Keratinocyte (primary cell): ENCODE results near the gene MAP2K5. TPM values are rescaled to one million over a fixed set of nuclear protein-coding genes. Genes with fewer than 3 reads are reported as not detected.

Experiments
- DNase-seq: peaks from one replicate; pipeline ENCODE4 v3.0.0-alpha.2; 2011; ENCODE audit warnings: low read depth, missing footprints, low spot score
- FAIRE-seq: peaks from 2 replicates; lab custom pipeline; 2011; peaks lifted over from hg19 to GRCh38; lab: Jason Lieb, UNC
- H2AFZ ChIP-seq: 2 replicates; pipeline ENCODE4 v1.6.0; 2012; ENCODE audit warnings: low read length, control low read depth, inconsistent platforms; ENCODE audit not compliant: control insufficient read depth
- H3K27ac ChIP-seq: 2 replicates; pipeline ENCODE4 v1.5.1; 2011; ENCODE audit warnings: low read length; ENCODE audit not compliant: control insufficient read depth, insufficient read depth
- H3K27me3 ChIP-seq: 3 replicates; pipeline ENCODE4 v1.6.0; 2011; ENCODE audit warnings: low read length; ENCODE audit not compliant: control insufficient read depth, insufficient read depth; ENCODE audit errors: extremely low read depth
- H3K36me3 ChIP-seq, 2 experiments: 2 replicates in 1 of 2; 3 replicates in 1 of 2; pipeline ENCODE4 v1.5.1; 2011; ENCODE audit warnings: low read length in 2 of 2, mild to moderate bottlenecking in 1 of 2; ENCODE audit not compliant: control insufficient read depth in 2 of 2, insufficient read depth in 2 of 2; ENCODE audit errors: extremely low read depth in 1 of 2
- H3K4me1 ChIP-seq: 3 replicates; pipeline ENCODE4 v1.5.1; 2011; ENCODE audit warnings: low read length; ENCODE audit not compliant: control insufficient read depth, insufficient read depth; ENCODE audit errors: extremely low read depth
- H3K4me2 ChIP-seq: 3 replicates; pipeline ENCODE4 v1.6.0; 2011; ENCODE audit warnings: low read depth, low read length; ENCODE audit not compliant: control insufficient read depth, insufficient read depth; ENCODE audit errors: extremely low read depth
- H3K4me3 ChIP-seq, 3 experiments: fragments of 200-600 bp in 1 of 3; sonication (generic) in 1 of 3; 2 replicates in 2 of 3; 3 replicates in 1 of 3; pipeline ENCODE4 v1.5.1; 2011 to 2016; ENCODE audit warnings: low read length in 3 of 3, mild to moderate bottlenecking in 3 of 3, control low read depth in 2 of 3, inconsistent platforms in 1 of 3, low read depth in 1 of 3, mixed read lengths in 1 of 3, mixed run types in 1 of 3, moderate library complexity in 1 of 3; ENCODE audit not compliant: control insufficient read depth in 2 of 3, insufficient read depth in 2 of 3; ENCODE audit errors: extremely low read depth in 1 of 3
- H3K79me2 ChIP-seq: 2 replicates; pipeline ENCODE4 v1.6.0; 2012; ENCODE audit warnings: low read length; ENCODE audit not compliant: control insufficient read depth, insufficient read depth
- H3K9ac ChIP-seq: 3 replicates; pipeline ENCODE4 v1.6.0; 2011; ENCODE audit warnings: low read length; ENCODE audit not compliant: control insufficient read depth, insufficient read depth; ENCODE audit errors: extremely low read depth
- H3K9me1 ChIP-seq: 3 replicates; pipeline ENCODE4 v1.6.0; 2011; ENCODE audit warnings: low read length; ENCODE audit not compliant: control insufficient read depth, insufficient read depth; ENCODE audit errors: extremely low read depth
- H3K9me3 ChIP-seq: 2 replicates; pipeline ENCODE4 v1.5.1; 2012; ENCODE audit warnings: low read depth, low read length; ENCODE audit not compliant: control insufficient read depth
- H4K20me1 ChIP-seq: 3 replicates; pipeline ENCODE4 v1.6.0; 2011; ENCODE audit warnings: low read length; ENCODE audit not compliant: control insufficient read depth, insufficient read depth; ENCODE audit errors: extremely low read depth
- EZH2 ChIP-seq: IDR thresholded peaks from one replicate; pipeline ENCODE4 v1.6.1; 2012; ENCODE audit warnings: inconsistent platforms, mild to moderate bottlenecking, low read length, moderate library complexity
- dilution Hi-C: fragments of 300-500 bp; cut with MboI; formaldehyde crosslinking; loops from one replicate; pipeline ENCODE4 v1.7.0; 2020; ENCODE audit warnings: low sequenced_read_pairs; ENCODE audit not compliant: extremely low pct_ligation_motif_present
- polyA plus RNA-seq, 5 experiments: library from polyadenylated mRNA; depleted of rRNA in 3 of 5; stranded (reverse) in 3 of 5; stranded (forward) in 1 of 5; unstranded in 1 of 5; fragments of >200 nt; gene quantifications; 1 replicate in 1 of 5; 2 replicates in 3 of 5; 3 replicates in 1 of 5; pipeline versions ENCODE4 v1.2.1 to v1.2.3, GENCODE V29; 2011 to 2012; ENCODE audit warnings: missing spikeins in 2 of 5, low read depth in 1 of 5, low replicate concordance in 1 of 5
- TF ChIP-seq, protein P1 (sequence below), 3 experiments: IDR thresholded peaks in 1 of 3; conservative IDR thresholded peaks in 1 of 3; optimal IDR thresholded peaks in 1 of 3; 2 replicates in 2 of 3; 3 replicates in 1 of 3; pipeline versions ENCODE3 to v1.5.1; 2011; ENCODE audit warnings: low read length in 3 of 3, mild to moderate bottlenecking in 3 of 3, moderate library complexity in 2 of 3, control low read depth in 1 of 3, inconsistent platforms in 1 of 3; ENCODE audit not compliant: insufficient read depth in 2 of 3; ENCODE audit errors: extremely low read depth in 1 of 3

The MAP2K5 gene
- polyA plus RNA-seq, 1 donor (not counting 4 experiments of a cell fraction or from before 2014, with no cell fraction given) = 3.6 TPM

- no peak for FAIRE-seq
- dilution Hi-C loops = no loop called here
Measured at GRCh38 chr15:67778968-67779548, 236.6 kb downstream of the MAP2K5 start.

GRCh38 chr15:67779549-67780111 lies 237.1 kb downstream of the MAP2K5 start:
- Histone ChIP-seq H3K79me2 (no peaks in the 10 kb centered on the region), H4K20me1 (no peaks in the 10 kb centered on the region), H3K27me3 (no peaks in the 10 kb centered on the region), H3K9me3 (no peaks in the 10 kb centered on the region), H3K36me3 (no peaks in the 10 kb centered on the region), H2AFZ (no peak overlapping the region), H3K4me1 (no peaks in the 10 kb centered on the region), H3K4me3 (no peak overlapping the region), H3K9ac (no peak overlapping the region), H3K4me2 (no peak overlapping the region), H3K27ac (no peak overlapping the region), H3K9me1 (no peaks in the 10 kb centered on the region)
- dilution Hi-C loops = no loop called here
- peak; percentile 34 for FAIRE-seq
- DNase-seq = no peak
- TF ChIP-seq EZH2 = no peak
- TF ChIP-seq, protein P1, sequence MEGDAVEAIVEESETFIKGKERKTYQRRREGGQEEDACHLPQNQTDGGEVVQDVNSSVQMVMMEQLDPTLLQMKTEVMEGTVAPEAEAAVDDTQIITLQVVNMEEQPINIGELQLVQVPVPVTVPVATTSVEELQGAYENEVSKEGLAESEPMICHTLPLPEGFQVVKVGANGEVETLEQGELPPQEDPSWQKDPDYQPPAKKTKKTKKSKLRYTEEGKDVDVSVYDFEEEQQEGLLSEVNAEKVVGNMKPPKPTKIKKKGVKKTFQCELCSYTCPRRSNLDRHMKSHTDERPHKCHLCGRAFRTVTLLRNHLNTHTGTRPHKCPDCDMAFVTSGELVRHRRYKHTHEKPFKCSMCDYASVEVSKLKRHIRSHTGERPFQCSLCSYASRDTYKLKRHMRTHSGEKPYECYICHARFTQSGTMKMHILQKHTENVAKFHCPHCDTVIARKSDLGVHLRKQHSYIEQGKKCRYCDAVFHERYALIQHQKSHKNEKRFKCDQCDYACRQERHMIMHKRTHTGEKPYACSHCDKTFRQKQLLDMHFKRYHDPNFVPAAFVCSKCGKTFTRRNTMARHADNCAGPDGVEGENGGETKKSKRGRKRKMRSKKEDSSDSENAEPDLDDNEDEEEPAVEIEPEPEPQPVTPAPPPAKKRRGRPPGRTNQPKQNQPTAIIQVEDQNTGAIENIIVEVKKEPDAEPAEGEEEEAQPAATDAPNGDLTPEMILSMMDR (optimal IDR thresholded peaks at IDR 0.05 in 1 of 3, IDR thresholded peaks at IDR 0.05 in 1 of 3, conservative IDR thresholded peaks at IDR 0.05 in 1 of 3; ENCODE audit: extremely low read depth in 1 of 3, insufficient read depth in 2 of 3, low read length in 3 of 3) = no peak

More at GRCh38 chr15:67778968-67779548, 236.6 kb downstream of the MAP2K5 start:
- no peaks in the 10 kb centered on the region for H3K4me1 ChIP-seq
- no peak overlapping the region for H3K9ac ChIP-seq
- no peak overlapping the region for H3K27ac ChIP-seq
- no peaks in the 10 kb centered on the region for H3K27me3 ChIP-seq
- DNase-seq = no peak
- no peaks in the 10 kb centered on the region for H4K20me1 ChIP-seq
- no peak for TF ChIP-seq EZH2
- TF ChIP-seq, protein P1 (optimal IDR thresholded peaks at IDR 0.05 in 1 of 3, IDR thresholded peaks at IDR 0.05 in 1 of 3, conservative IDR thresholded peaks at IDR 0.05 in 1 of 3; ENCODE audit: extremely low read depth in 1 of 3, insufficient read depth in 2 of 3, low read length in 3 of 3) = no peak
- no peaks in the 10 kb centered on the region for H3K36me3 ChIP-seq
- no peaks in the 10 kb centered on the region for H3K79me2 ChIP-seq
- no peaks in the 10 kb centered on the region for H3K9me3 ChIP-seq
- H3K9me1 ChIP-seq = no peaks in the 10 kb centered on the region
- no peak overlapping the region for H2AFZ ChIP-seq
- H3K4me3 ChIP-seq = no peak overlapping the region
- H3K4me2 ChIP-seq = no peak overlapping the region
